ENCODE data around the gene MAPK8IP2. TPM values are rescaled to one million over a fixed set of nuclear protein-coding genes. Genes with fewer than 3 reads are reported as not detected.
A peak's percentile ranks its signal among the peaks of the same experiment; 100 is the strongest.

The MAPK8IP2 gene
- total RNA-seq, 1 donor from 2014 or later, result 0.29 TPM

- DNase-seq (ENCODE audit: extremely low read depth, low read depth, low spot score), result no peak
These were observed 26.2 kb upstream of the MAPK8IP2 start for GRCh38 chr22:50574383-50574755.

- DNase-seq (ENCODE audit: extremely low read depth, low read depth, low spot score), result no peak
These were observed 25.1 kb upstream of the MAPK8IP2 start for GRCh38 chr22:50575426-50575941.

- DNase-seq (ENCODE audit: extremely low read depth, low read depth, low spot score), result no peak
These were observed 24.5 kb upstream of the MAPK8IP2 start for GRCh38 chr22:50576070-50576469.

- no peak for DNase-seq (ENCODE audit: extremely low read depth, low read depth, low spot score)
These were observed 23.5 kb upstream of the MAPK8IP2 start for GRCh38 chr22:50576806-50577696.

- no peak for DNase-seq (ENCODE audit: extremely low read depth, low read depth, low spot score)
These were observed 23.0 kb upstream of the MAPK8IP2 start for GRCh38 chr22:50577697-50577986.

GRCh38 chr22:50577987-50578775 lies 22.4 kb upstream of the MAPK8IP2 start, which contains the start of gene CPT1B:
Gene CPT1B (minus strand): TSS chr22:50578427. CDS start chr22:50577915, 512 bp downstream.
- no peak for DNase-seq (ENCODE audit: extremely low read depth, low read depth, low spot score)

GRCh38 chr22:50578776-50579310 lies 21.8 kb upstream of the MAPK8IP2 start:
- no peak for DNase-seq (ENCODE audit: extremely low read depth, low read depth, low spot score)

GRCh38 chr22:50579752-50580151 lies 20.8 kb upstream of the MAPK8IP2 start:
- no peak for DNase-seq (ENCODE audit: extremely low read depth, low read depth, low spot score)

GRCh38 chr22:50581031-50581949 lies 19.3 kb upstream of the MAPK8IP2 start:
- no peak for DNase-seq (ENCODE audit: extremely low read depth, low read depth, low spot score)

- no peak for DNase-seq (ENCODE audit: extremely low read depth, low read depth, low spot score)
These were observed 18.6 kb upstream of the MAPK8IP2 start for GRCh38 chr22:50581950-50582492.

- DNase-seq (ENCODE audit: extremely low read depth, low read depth, low spot score), result peak; percentile 58
These were observed 17.9 kb upstream of the MAPK8IP2 start, which contains the start of gene CHKB for GRCh38 chr22:50582493-50583293. Gene CHKB (minus strand): TSS chr22:50582849. CDS start chr22:50582781, 68 bp downstream.

- DNase-seq (ENCODE audit: extremely low read depth, low read depth, low spot score), result no peak
These were observed 17.2 kb upstream of the MAPK8IP2 start for GRCh38 chr22:50583294-50583861.

- DNase-seq (ENCODE audit: extremely low read depth, low read depth, low spot score), result no peak
These were observed 16.2 kb upstream of the MAPK8IP2 start for GRCh38 chr22:50584106-50585096.

- DNase-seq (ENCODE audit: extremely low read depth, low read depth, low spot score), result no peak
These were observed 15.4 kb upstream of the MAPK8IP2 start for GRCh38 chr22:50585238-50585637.

GRCh38 chr22:50585781-50586180 lies 14.8 kb upstream of the MAPK8IP2 start:
- DNase-seq (ENCODE audit: extremely low read depth, low read depth, low spot score), result no peak

GRCh38 chr22:50586416-50586815 lies 14.2 kb upstream of the MAPK8IP2 start:
- no peak for DNase-seq (ENCODE audit: extremely low read depth, low read depth, low spot score)

GRCh38 chr22:50587407-50587806 lies 13.2 kb upstream of the MAPK8IP2 start:
- DNase-seq (ENCODE audit: extremely low read depth, low read depth, low spot score), result no peak

- DNase-seq (ENCODE audit: extremely low read depth, low read depth, low spot score), result no peak
These were observed 5.4 kb upstream of the MAPK8IP2 start for GRCh38 chr22:50595189-50595588.
